A673 (cell line): ENCODE data around the gene TRPC4.

Experiments
- EZH2 ChIP-seq: fragments of 200-600 bp; sonication (generic); IDR thresholded peaks from 2 replicates; pipeline ENCODE4 v1.6.1; 2017; ENCODE audit warnings: borderline replicate concordance, low read depth, mild to moderate bottlenecking, mixed read lengths, antibody characterized with exemption, low read length; ENCODE audit not compliant: poor library complexity, severe bottlenecking
- TF ChIP-seq, protein P1 (sequence below): fragments of 300-800, 200-600 bp; sonication (generic); conservative IDR thresholded peaks from 2 replicates; pipeline ENCODE4 v1.5.1; 2017; ENCODE audit warnings: low read depth, mild to moderate bottlenecking, antibody characterized with exemption, low read length, moderate library complexity, mixed read lengths

DNA sequence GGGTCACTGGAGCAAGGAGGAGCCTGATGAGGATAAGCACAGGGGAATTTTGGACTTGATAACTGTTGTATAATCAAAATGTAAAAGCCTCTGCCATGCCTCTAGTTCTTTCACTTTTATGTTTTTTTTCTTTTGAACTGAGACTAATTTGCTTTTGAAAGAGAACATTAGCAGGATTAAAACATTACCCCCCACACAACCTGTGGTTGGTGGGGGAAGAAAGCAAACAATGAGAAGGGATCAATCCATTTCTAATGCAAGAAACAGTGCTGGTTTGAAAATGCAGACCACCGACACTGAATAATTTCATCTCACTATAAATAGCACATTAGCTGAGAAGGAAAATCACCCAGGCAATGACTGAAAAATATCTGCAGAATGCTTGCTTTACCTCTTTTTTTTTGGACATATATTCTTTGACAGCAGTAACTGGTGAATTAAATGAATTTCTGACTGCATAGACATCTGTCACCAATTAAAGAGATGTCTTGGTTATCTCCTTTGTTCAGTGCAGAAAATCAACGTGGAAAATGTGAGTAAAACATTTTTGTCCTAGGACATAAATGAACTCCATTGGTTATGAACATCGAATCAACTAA, 48.6 kb upstream of the TRPC4 start:
- TF ChIP-seq, protein P1, sequence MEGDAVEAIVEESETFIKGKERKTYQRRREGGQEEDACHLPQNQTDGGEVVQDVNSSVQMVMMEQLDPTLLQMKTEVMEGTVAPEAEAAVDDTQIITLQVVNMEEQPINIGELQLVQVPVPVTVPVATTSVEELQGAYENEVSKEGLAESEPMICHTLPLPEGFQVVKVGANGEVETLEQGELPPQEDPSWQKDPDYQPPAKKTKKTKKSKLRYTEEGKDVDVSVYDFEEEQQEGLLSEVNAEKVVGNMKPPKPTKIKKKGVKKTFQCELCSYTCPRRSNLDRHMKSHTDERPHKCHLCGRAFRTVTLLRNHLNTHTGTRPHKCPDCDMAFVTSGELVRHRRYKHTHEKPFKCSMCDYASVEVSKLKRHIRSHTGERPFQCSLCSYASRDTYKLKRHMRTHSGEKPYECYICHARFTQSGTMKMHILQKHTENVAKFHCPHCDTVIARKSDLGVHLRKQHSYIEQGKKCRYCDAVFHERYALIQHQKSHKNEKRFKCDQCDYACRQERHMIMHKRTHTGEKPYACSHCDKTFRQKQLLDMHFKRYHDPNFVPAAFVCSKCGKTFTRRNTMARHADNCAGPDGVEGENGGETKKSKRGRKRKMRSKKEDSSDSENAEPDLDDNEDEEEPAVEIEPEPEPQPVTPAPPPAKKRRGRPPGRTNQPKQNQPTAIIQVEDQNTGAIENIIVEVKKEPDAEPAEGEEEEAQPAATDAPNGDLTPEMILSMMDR: no peak
- TF ChIP-seq EZH2: no peak
